Measurements from ENCODE around the gene ZNF860. TPM values are rescaled to one million over a fixed set of nuclear protein-coding genes. Genes with fewer than 3 reads are reported as not detected.
A peak's percentile ranks its signal among the peaks of the same experiment; 100 is the strongest.

The ZNF860 gene
- total RNA-seq, 2 donors from 2014 or later = 1.0 to 2.6 TPM

DNA sequence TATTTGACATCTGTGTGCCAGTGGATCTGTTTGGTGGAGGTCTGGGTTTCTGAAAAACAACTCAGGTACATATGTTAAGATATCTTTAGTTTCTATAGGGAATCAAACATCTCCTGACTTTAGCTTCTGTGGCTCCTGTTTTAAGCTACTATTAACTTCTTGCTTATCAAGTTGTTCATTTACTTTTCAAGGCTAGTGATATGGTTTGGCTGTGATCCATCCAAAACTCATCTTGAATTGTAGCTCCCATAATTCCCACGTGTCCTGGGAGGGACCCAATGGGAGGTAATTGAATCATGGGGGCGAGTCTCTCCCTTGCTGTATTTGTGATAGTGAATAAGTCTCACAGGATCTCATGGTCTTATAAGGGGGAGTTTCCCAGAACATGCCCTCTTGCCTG lies 41.4 kb downstream of the ZNF860 start:
- H3K4me1 ChIP-seq = peaks cover 23% of the 10 kb centered on the region
- WGBS, 2 donors = 30 to 31% methylated on average over 2 of the region's 2 CpGs
- no peak overlapping the region for H3K27ac ChIP-seq
- no peaks in the 10 kb centered on the region for H3K9me3 ChIP-seq
- TF ChIP-seq POLR2A (IDR thresholded peaks at IDR 0.05) = no peak
- TF ChIP-seq, protein P1, sequence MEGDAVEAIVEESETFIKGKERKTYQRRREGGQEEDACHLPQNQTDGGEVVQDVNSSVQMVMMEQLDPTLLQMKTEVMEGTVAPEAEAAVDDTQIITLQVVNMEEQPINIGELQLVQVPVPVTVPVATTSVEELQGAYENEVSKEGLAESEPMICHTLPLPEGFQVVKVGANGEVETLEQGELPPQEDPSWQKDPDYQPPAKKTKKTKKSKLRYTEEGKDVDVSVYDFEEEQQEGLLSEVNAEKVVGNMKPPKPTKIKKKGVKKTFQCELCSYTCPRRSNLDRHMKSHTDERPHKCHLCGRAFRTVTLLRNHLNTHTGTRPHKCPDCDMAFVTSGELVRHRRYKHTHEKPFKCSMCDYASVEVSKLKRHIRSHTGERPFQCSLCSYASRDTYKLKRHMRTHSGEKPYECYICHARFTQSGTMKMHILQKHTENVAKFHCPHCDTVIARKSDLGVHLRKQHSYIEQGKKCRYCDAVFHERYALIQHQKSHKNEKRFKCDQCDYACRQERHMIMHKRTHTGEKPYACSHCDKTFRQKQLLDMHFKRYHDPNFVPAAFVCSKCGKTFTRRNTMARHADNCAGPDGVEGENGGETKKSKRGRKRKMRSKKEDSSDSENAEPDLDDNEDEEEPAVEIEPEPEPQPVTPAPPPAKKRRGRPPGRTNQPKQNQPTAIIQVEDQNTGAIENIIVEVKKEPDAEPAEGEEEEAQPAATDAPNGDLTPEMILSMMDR (IDR thresholded peaks at IDR 0.05) = no peak
- DNase-seq (no peak), ATAC-seq (peak; percentile 30)
- H3K4me3 ChIP-seq = no peak overlapping the region
- intact Hi-C loops (cut with DNase I) = loop anchor here (5.0 kb wide), 1 partner anchor 114 kb away; no protein-coding TSS in a partner anchor
- H3K27me3 ChIP-seq = no peaks in the 10 kb centered on the region
- H3K36me3 ChIP-seq (replicated peaks in 1 of 2; ENCODE audit: insufficient read depth in 1 of 2, low read depth in 2 of 2) = no peaks in the 10 kb centered on the region

DNA sequence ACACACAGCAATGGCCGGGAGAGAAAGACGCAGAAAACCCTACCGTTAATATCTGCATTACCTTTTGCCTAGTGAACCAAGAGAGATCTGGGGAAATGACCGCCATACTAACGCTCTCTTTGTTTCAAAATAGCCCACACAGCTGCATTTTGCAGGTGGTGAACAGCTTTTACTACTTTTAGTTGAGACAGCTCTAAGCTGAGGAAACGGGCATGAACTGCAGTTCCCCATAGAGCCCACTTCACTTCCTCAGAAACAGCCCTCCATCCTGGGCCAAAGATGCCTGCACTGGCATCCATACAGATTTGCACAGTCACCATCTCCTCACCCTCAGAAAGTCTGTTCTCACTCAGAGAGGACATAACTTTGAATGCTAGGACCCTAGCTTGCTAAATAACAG lies 45.0 kb downstream of the ZNF860 start:
- 76 to 96% methylated on average over 6 of the region's 6 CpGs for WGBS, 2 donors
- intact Hi-C loops (cut with DNase I) = no loop called here

GRCh38 chr3:32037932-32038267 lies 56.4 kb downstream of the ZNF860 start:
- Histone ChIP-seq H3K4me1 (peaks cover 9% of the 10 kb centered on the region), H3K27me3 (no peaks in the 10 kb centered on the region), H3K36me3 (replicated peaks in 1 of 2; ENCODE audit: insufficient read depth in 1 of 2, low read depth in 2 of 2) (no peaks in the 10 kb centered on the region), H3K27ac (no peak overlapping the region), H3K4me3 (no peak overlapping the region), H3K9me3 (peaks cover 0 to 9% (median 0%) of the 10 kb centered on the region in 3 donors)
- WGBS, 2 donors = 86 to 87% methylated on average over 3 of the region's 3 CpGs
- intact Hi-C loops (cut with DNase I) = no loop called here
- DNase-seq (no peak), ATAC-seq (no peak)
- TF ChIP-seq, protein P1 (IDR thresholded peaks at IDR 0.05) = no peak
- TF ChIP-seq POLR2A (IDR thresholded peaks at IDR 0.05) = no peak

More for the DNA sequence above, 45.0 kb downstream of the ZNF860 start:
- Histone ChIP-seq H3K4me1 (peaks cover 14% of the 10 kb centered on the region), H3K27me3 (no peaks in the 10 kb centered on the region), H3K27ac (no peak overlapping the region), H3K36me3 (replicated peaks in 1 of 2; ENCODE audit: insufficient read depth in 1 of 2, low read depth in 2 of 2) (no peaks in the 10 kb centered on the region), H3K4me3 (no peak overlapping the region), H3K9me3 (no peaks in the 10 kb centered on the region)
- TF ChIP-seq, protein P1 (IDR thresholded peaks at IDR 0.05) = no peak
- TF ChIP-seq POLR2A (IDR thresholded peaks at IDR 0.05) = no peak
- ATAC-seq (no peak), DNase-seq (no peak)

DNA sequence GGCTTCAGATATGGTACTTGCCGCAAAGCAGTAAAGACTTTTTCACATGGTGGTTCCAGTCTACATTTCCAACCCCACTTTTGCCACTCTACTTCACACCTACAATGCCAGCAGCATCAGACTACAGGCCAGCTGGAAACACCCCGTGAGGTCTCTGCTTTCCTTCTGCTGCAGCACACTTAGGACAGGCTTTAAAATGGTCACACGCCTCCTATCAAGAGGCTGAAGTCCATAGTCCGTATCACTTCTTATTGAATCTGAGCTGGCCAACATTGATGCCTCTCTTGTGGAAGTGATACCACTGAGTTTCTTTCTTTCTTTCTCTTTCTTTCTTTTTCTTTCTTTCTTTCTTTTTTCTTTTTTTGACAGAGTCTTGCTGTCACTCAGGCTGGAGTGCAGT lies 59.8 kb downstream of the ZNF860 start:
- intact Hi-C loops (cut with DNase I) = no loop called here

More for the DNA sequence above, 59.8 kb downstream of the ZNF860 start:
- no peak overlapping the region for H3K27ac ChIP-seq
- no peaks in the 10 kb centered on the region for H3K36me3 ChIP-seq (replicated peaks in 1 of 2; ENCODE audit: insufficient read depth in 1 of 2, low read depth in 2 of 2)
- peaks cover 0 to 12% (median 0%) of the 10 kb centered on the region in 3 donors for H3K9me3 ChIP-seq
- 47 to 63% methylated on average over 4 of the region's 4 CpGs for WGBS, 2 donors
- TF ChIP-seq POLR2A (IDR thresholded peaks at IDR 0.05) = no peak
- TF ChIP-seq, protein P1 (IDR thresholded peaks at IDR 0.05) = no peak
- no peak overlapping the region for H3K4me3 ChIP-seq
- no peaks in the 10 kb centered on the region for H3K27me3 ChIP-seq
- no peak for DNase-seq
- no peak for ATAC-seq
- peaks cover 30% of the 10 kb centered on the region for H3K4me1 ChIP-seq

Small RNA genes within 50 kb of the gene (small RNA-seq; reads per million reads assigned to genes)
- gene RF00402 = not detected

Other genes starting within 250 kb of the ZNF860 start
- 10 to 100 TPM in 1 of 2 donors, 1 to 10 TPM in 1; 3.4 to 27.0 TPM for gene OSBPL10, start 488 bp upstream of the ZNF860 start, total RNA-seq
- gene GPD1L, start 124.9 kb downstream of the ZNF860 start, total RNA-seq = 10 to 100 TPM; 23.6 to 97.6 TPM

Measured in body of pancreas (tissue), 4 donors.